Endothelial cell of umbilical vein (primary cell): ENCODE data around the gene SPECC1L. TPM values are rescaled to one million over a fixed set of nuclear protein-coding genes. Genes with fewer than 3 reads are reported as not detected.

Experiments
- BruUV-seq: library from RNA; stranded (reverse); fragments of 400-500 nt; replicated peaks from 2 replicates; lab custom pipeline; 2021; lab: Mats Ljungman, UMichigan
- CTCF ChIA-PET: fragments of 300-600, 350-600 bp; sonication (Branson Sonifier 250); formaldehyde crosslinking; loops from one replicate; lab custom pipeline; 2021; ENCODE audit warnings: antibody characterized with exemption, inconsistent platforms; lab: Charles Lee
- POLR2A ChIA-PET: fragments of 300-600, 350-600 bp; sonication (Branson Sonifier 250); formaldehyde crosslinking; loops from one replicate; lab custom pipeline; 2021; ENCODE audit warnings: antibody characterized with exemption, inconsistent platforms; lab: Charles Lee
- DNase-seq: peaks from one replicate; pipeline ENCODE4 v3.0.0-alpha.2; 2011; ENCODE audit warnings: low read depth, low spot score
- FAIRE-seq: peaks from 2 replicates; lab custom pipeline; 2011; peaks lifted over from hg19 to GRCh38; lab: Jason Lieb, UNC
- H2AFZ ChIP-seq: 2 replicates; pipeline ENCODE4 v1.6.0; 2012; ENCODE audit warnings: low read depth, low read length, control low read depth, inconsistent platforms
- H3K27ac ChIP-seq: 2 replicates; pipeline ENCODE4 v1.5.1; 2011; ENCODE audit warnings: low read depth, mild to moderate bottlenecking, control low read depth, low read length, moderate library complexity; ENCODE audit not compliant: insufficient read depth
- H3K27me3 ChIP-seq, 2 experiments: 2 replicates each; pipeline versions ENCODE4 v1.6.0 to v1.6.1; 2011; ENCODE audit warnings: low read length in 2 of 2, mixed read lengths in 1 of 2; ENCODE audit not compliant: control insufficient read depth in 2 of 2, insufficient read depth in 2 of 2
- H3K36me3 ChIP-seq, 2 experiments: 2 replicates in 1 of 2; 3 replicates in 1 of 2; pipeline ENCODE4 v1.5.1; 2011; ENCODE audit warnings: low read length in 2 of 2, mild to moderate bottlenecking in 1 of 2, moderate library complexity in 1 of 2; ENCODE audit not compliant: control insufficient read depth in 2 of 2, insufficient read depth in 2 of 2; ENCODE audit errors: extremely low read depth in 1 of 2
- H3K4me1 ChIP-seq: 3 replicates; pipeline ENCODE4 v1.5.1; 2011; ENCODE audit warnings: mild to moderate bottlenecking, low read length; ENCODE audit not compliant: control insufficient read depth, insufficient read depth; ENCODE audit errors: extremely low read depth
- H3K4me2 ChIP-seq: 2 replicates; pipeline ENCODE4 v1.6.1; 2011; ENCODE audit warnings: low read length, control low read depth, mixed read lengths; ENCODE audit not compliant: insufficient read depth
- H3K4me3 ChIP-seq, 3 experiments: fragments of 200-600 bp in 1 of 3; sonication (generic), shearing (Covaris generic) in 1 of 3; replicated peaks in 1 of 3; 2 replicates each; pipeline ENCODE4 v1.5.1; 2011 to 2016; ENCODE audit warnings: control low read depth in 3 of 3, low read length in 3 of 3, mild to moderate bottlenecking in 2 of 3, inconsistent platforms in 1 of 3, low read depth in 1 of 3, moderate library complexity in 1 of 3; ENCODE audit not compliant: insufficient read depth in 1 of 3
- H3K79me2 ChIP-seq: 2 replicates; pipeline ENCODE4 v1.6.0; 2012; ENCODE audit warnings: low read length, inconsistent platforms; ENCODE audit not compliant: control insufficient read depth, insufficient read depth
- H3K9ac ChIP-seq: replicated peaks from 2 replicates; pipeline ENCODE3; 2011; ENCODE audit warnings: low read length, control low read depth; ENCODE audit not compliant: insufficient read depth; ENCODE audit errors: extremely low read depth
- H3K9me1 ChIP-seq: replicated peaks from 3 replicates; pipeline ENCODE4 v1.6.0; 2011; ENCODE audit warnings: mild to moderate bottlenecking, low read length; ENCODE audit not compliant: control insufficient read depth, insufficient read depth; ENCODE audit errors: extremely low read depth
- H3K9me3 ChIP-seq: replicated peaks from 2 replicates; pipeline ENCODE4 v1.5.1; 2012; ENCODE audit warnings: low read length, inconsistent platforms; ENCODE audit not compliant: control insufficient read depth, insufficient read depth
- H4K20me1 ChIP-seq: replicated peaks from 2 replicates; pipeline ENCODE3; 2011; ENCODE audit warnings: mild to moderate bottlenecking, low read length; ENCODE audit not compliant: control insufficient read depth, insufficient read depth; ENCODE audit errors: extremely low read depth
- CTCF ChIP-seq, 2 donors: IDR thresholded peaks; 1 replicate in 1 of 2; 2 replicates in 1 of 2; pipeline ENCODE4 v1.5.1; 2011; ENCODE audit warnings: low read length in 2 of 2, mild to moderate bottlenecking in 2 of 2, moderate library complexity in 2 of 2, control low read depth in 1 of 2, inconsistent platforms in 1 of 2, low read depth in 1 of 2; ENCODE audit not compliant: insufficient read depth in 1 of 2; ENCODE audit errors: extremely low read depth in 1 of 2
- EZH2 ChIP-seq: IDR thresholded peaks from 2 replicates; pipeline ENCODE4 v1.6.1; 2012; ENCODE audit warnings: borderline replicate concordance, low read depth, mild to moderate bottlenecking, moderate library complexity, low read length, inconsistent platforms; ENCODE audit not compliant: severe bottlenecking
- FOS ChIP-seq: IDR thresholded peaks from 2 replicates; pipeline ENCODE4 v1.6.1; 2011; ENCODE audit warnings: mild to moderate bottlenecking, low read length, moderate library complexity, borderline replicate concordance; ENCODE audit not compliant: insufficient read depth
- GATA2 ChIP-seq: IDR thresholded peaks from 2 replicates; pipeline ENCODE4 v1.7.0; 2011; ENCODE audit warnings: low read depth, mild to moderate bottlenecking, moderate library complexity, mixed read lengths, low read length; ENCODE audit not compliant: insufficient read length, insufficient read depth
- JUN ChIP-seq: IDR thresholded peaks from 2 replicates; pipeline ENCODE4 v1.6.1; 2011; ENCODE audit warnings: borderline replicate concordance, low read depth; ENCODE audit not compliant: insufficient read length, insufficient read depth
- MYC ChIP-seq: IDR thresholded peaks from one replicate; pipeline ENCODE4 v1.6.1; 2011; ENCODE audit warnings: mild to moderate bottlenecking, low read depth, low read length
- POLR2A ChIP-seq: IDR thresholded peaks from 2 replicates; pipeline ENCODE4 v1.6.1; 2012; ENCODE audit warnings: low read depth, mild to moderate bottlenecking, control low read depth, low read length
- POLR2AphosphoS5 ChIP-seq: IDR thresholded peaks from 2 replicates; pipeline ENCODE4 v1.6.1; 2012; ENCODE audit warnings: low read depth, mild to moderate bottlenecking, control low read depth, low read length, moderate library complexity; ENCODE audit not compliant: insufficient read depth
- dilution Hi-C: fragments of 300-500 bp; cut with MboI; formaldehyde crosslinking; loops from one replicate; pipeline ENCODE4 v1.15.0; 2019; ENCODE audit warnings: low sequenced_read_pairs; ENCODE audit not compliant: extremely low pct_ligation_motif_present
- intact Hi-C: fragments of 100-400 bp; cut with micrococcal nuclease; formaldehyde crosslinking; loops from one replicate; pipeline ENCODE4 v1.10.0; 2022
- polyA plus RNA-seq, 4 experiments: library from polyadenylated mRNA; depleted of rRNA in 3 of 4; stranded (reverse) in 3 of 4; unstranded in 1 of 4; fragments of >200 nt; gene quantifications; 2 replicates each; pipeline versions ENCODE4 v1.2.1 to v1.2.3, GENCODE V29; 2011 to 2012; ENCODE audit warnings: missing spikeins in 1 of 4
- total RNA-seq: library from RNA; stranded (reverse); gene quantifications from 2 replicates; pipeline ENCODE4 v1.2.3, GENCODE V29; 2021
- TF ChIP-seq, protein P1 (sequence below): IDR thresholded peaks from 2 replicates; pipeline ENCODE4 v1.6.1; 2011; ENCODE audit not compliant: insufficient read depth, insufficient read length

The SPECC1L gene
- total and polyA plus RNA-seq, 2 donors (not counting 3 experiments of a cell fraction or from before 2014, with no cell fraction given), result 22.8 to 79.3 TPM

DNA sequence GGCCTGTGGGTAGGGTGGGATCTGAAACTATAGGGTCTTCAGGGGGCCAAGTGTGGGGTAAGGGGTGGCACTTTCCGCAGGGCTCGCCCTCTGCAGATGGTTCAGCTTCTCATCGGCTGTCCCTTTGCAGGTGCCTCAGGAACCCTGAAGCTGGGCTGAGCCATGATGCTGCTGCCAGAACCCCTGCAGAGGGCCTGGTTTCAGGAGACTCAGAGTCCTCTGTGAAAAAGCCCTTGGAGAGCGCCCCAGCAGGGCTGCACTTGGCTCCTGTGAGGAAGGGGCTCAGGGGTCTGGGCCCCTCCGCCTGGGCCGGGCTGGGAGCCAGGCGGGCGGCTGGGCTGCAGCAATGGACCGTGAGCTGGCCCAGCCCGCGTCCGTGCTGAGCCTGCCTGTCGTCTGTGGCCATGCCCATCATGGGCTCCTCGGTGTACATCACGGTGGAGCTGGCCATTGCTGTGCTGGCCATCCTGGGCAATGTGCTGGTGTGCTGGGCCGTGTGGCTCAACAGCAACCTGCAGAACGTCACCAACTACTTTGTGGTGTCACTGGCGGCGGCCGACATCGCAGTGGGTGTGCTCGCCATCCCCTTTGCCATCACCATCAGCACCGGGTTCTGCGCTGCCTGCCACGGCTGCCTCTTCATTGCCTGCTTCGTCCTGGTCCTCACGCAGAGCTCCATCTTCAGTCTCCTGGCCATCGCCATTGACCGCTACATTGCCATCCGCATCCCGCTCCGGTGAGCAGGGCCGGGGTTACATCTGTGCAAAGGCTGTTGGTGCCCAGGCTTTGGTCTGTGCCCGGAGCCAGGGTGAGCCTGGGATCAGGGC, 162.6 kb downstream of the SPECC1L start:
- Histone ChIP-seq H3K4me2 (no peak overlapping the region), H3K36me3 (peaks cover 0 to 3% of the 10 kb centered on the region in 2 experiments), H3K9me3 (no peaks in the 10 kb centered on the region), H3K4me3 (no peak overlapping the region), H3K79me2 (no peaks in the 10 kb centered on the region), H3K27me3 (no peaks in the 10 kb centered on the region), H3K9ac (no peak overlapping the region), H3K4me1 (peaks cover 18% of the 10 kb centered on the region), H4K20me1 (no peaks in the 10 kb centered on the region), H3K27ac (no peak overlapping the region), H3K9me1 (no peaks in the 10 kb centered on the region), H2AFZ (no peak overlapping the region)
- CTCF ChIA-PET, result interaction anchor here (1.2 to 2.2 kb wide), 5 partner anchors 49 to 89 kb away, joined by 4 to 10 read pairs (median 6); no protein-coding TSS in a partner anchor
- POLR2A ChIA-PET, result no interaction called here
- intact Hi-C loops, result no loop called here
- BruUV-seq, result no TSS peak
- dilution Hi-C loops, result no loop called here
- TF ChIP-seq CTCF (IDR thresholded peaks at IDR 0.05; ENCODE audit: extremely low read depth in 1 of 2, insufficient read depth in 1 of 2, low read depth in 1 of 2, low read length in 2 of 2), result no peak
- TF ChIP-seq JUN, result no peak
- TF ChIP-seq POLR2A, result no peak
- TF ChIP-seq, protein P1, sequence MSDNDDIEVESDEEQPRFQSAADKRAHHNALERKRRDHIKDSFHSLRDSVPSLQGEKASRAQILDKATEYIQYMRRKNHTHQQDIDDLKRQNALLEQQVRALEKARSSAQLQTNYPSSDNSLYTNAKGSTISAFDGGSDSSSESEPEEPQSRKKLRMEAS, result no peak
- TF ChIP-seq FOS, result no peak
- no peak for TF ChIP-seq MYC
- no peak for TF ChIP-seq POLR2AphosphoS5
- no peak for TF ChIP-seq EZH2
- no peak for TF ChIP-seq GATA2
- FAIRE-seq (no peak), DNase-seq (no peak)
